Hepatocyte (in vitro differentiated cells): ENCODE data around the gene PCGF1.

ENCODE experiments used
- CTCF ChIP-seq: fragments of 200-600 bp; sonication (generic); IDR thresholded peaks from 2 replicates; pipeline ENCODE4 v1.5.1; 2016; ENCODE audit warnings: antibody characterized with exemption, mild to moderate bottlenecking; ENCODE audit not compliant: poor library complexity
- EZH2 ChIP-seq: fragments of 200-600 bp; sonication (generic); IDR thresholded peaks from 2 replicates; pipeline ENCODE4 v1.6.1; 2016; ENCODE audit warnings: antibody characterized with exemption, mild to moderate bottlenecking, borderline replicate concordance
- EZH2phosphoT487 ChIP-seq: fragments of 200-600 bp; sonication (generic); IDR thresholded peaks from one replicate; pipeline ENCODE4 v1.6.1; 2018; ENCODE audit warnings: antibody characterized with exemption, mild to moderate bottlenecking, low read depth, moderate library complexity; ENCODE audit not compliant: unreplicated experiment, severe bottlenecking

- no peak for TF ChIP-seq CTCF
- peak; percentile 94 for TF ChIP-seq EZH2
- TF ChIP-seq EZH2phosphoT487: peak; percentile 14
These were observed 7.9 kb upstream of the PCGF1 start for GRCh38 chr2:74515271-74515980.
